Measurements from ENCODE around the gene HPSE2.

DNA sequence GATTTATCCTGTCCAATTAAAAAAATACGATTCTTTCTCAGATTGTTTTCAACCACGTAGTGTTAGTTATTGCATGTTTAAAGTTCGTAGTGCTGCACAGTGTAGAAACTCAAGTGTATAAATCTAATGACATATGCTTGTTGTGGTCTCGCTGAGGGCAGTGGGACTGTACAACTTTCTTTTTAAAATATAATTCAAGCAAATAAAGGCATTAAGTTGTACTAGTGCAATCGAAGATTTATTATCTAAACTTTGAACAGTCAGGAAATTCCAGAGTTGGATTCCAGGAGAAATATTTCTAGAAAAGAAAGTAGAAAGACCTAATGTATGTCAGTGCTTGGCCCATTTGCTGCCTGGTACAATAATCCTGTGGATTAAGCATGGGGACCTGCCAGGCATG lies 664.8 kb downstream of the HPSE2 start:
- TF ChIP-seq YY1 (IDR thresholded peaks at IDR 0.05; ENCODE audit: low read depth) = no peak
- TF ChIP-seq EGR1 (IDR thresholded peaks at IDR 0.05) = no peak
- no peak for TF ChIP-seq RAD21 (IDR thresholded peaks at IDR 0.05; ENCODE audit: low read depth)
- no peak for TF ChIP-seq TAF1 (IDR thresholded peaks at IDR 0.05; ENCODE audit: low read depth)
- no peak for TF ChIP-seq EP300 (IDR thresholded peaks at IDR 0.05; ENCODE audit: borderline replicate concordance)
- TF ChIP-seq TEAD4 (IDR thresholded peaks at IDR 0.05) = no peak
- TF ChIP-seq CEBPB (IDR thresholded peaks at IDR 0.05) = no peak
- no peak for TF ChIP-seq NFIC (IDR thresholded peaks at IDR 0.05)
